Ovary (tissue), 10 donors: ENCODE measurements around the gene DAB2IP. TPM values are rescaled to one million over a fixed set of nuclear protein-coding genes. Genes with fewer than 3 reads are reported as not detected.

Experiments used
- DNase-seq, 5 donors: peaks; one replicate each; pipeline ENCODE4 v3.0.0-alpha.2; 2019 to 2020
- H3K27ac ChIP-seq, 2 donors: fragments of 200-600 bp; one replicate each; pipeline versions ENCODE4 v1.5.1 to v1.8.0; 2019 to 2022
- H3K27me3 ChIP-seq: fragments of 200-600 bp; one replicate; pipeline ENCODE4 v1.8.0; 2022
- H3K36me3 ChIP-seq: fragments of 200-600 bp; sonication (generic); one replicate; pipeline ENCODE4 v1.5.1; 2019
- H3K4me1 ChIP-seq: one replicate; pipeline ENCODE4 v1.8.1; 2013; ENCODE audit warnings: mild to moderate bottlenecking, moderate library complexity; ENCODE audit not compliant: insufficient read depth
- H3K4me3 ChIP-seq: fragments of 200-600 bp; sonication (generic); one replicate; pipeline ENCODE4 v1.5.1; 2017
- H3K9me3 ChIP-seq, 2 donors: fragments of 200-600 bp in 1 of 2; sonication (generic) in 1 of 2; one replicate each; pipeline versions ENCODE4 v1.5.1 to v1.8.1; 2013 to 2019; ENCODE audit warnings: mild to moderate bottlenecking in 1 of 2, moderate library complexity in 1 of 2
- CTCF ChIP-seq, 3 donors: fragments of 450-650 bp in 2 of 3; fragments of 200-600 bp in 1 of 3; IDR thresholded peaks; one replicate each; pipeline versions ENCODE4 v1.5.1 to v1.8.0; 2016 to 2022; ENCODE audit warnings: antibody characterized with exemption in 3 of 3, mild to moderate bottlenecking in 1 of 3
- EP300 ChIP-seq: sonication (generic); formaldehyde crosslinking; IDR thresholded peaks from one replicate; pipeline ENCODE4 v1.6.1; 2017; ENCODE audit warnings: antibody characterized with exemption
- POLR2A ChIP-seq: fragments of 450-650 bp; IDR thresholded peaks from one replicate; pipeline ENCODE4 v1.6.1; 2017; ENCODE audit warnings: antibody characterized with exemption, mild to moderate bottlenecking, moderate library complexity
- WGBS, 3 donors: extraction: QIAGEN DNeasy Blood & Tissue Kit in 1 of 3; methylation state at CpG; one replicate each; pipeline versions ENCODE4 v1.1.5 to v1.1.7; 2013 to 2017; 5-methylcytosine and 5-hydroxymethylcytosine counted together
- intact Hi-C, 4 donors: fragments of 100-400 bp; cut with DNase I; formaldehyde crosslinking; loops; one replicate each; pipeline versions ENCODE4 v1.11.0 to v1.15.1; 2022 to 2023
- long read RNA-seq, 3 donors: library from polyadenylated mRNA in 2 of 3; unstranded in 2 of 3; transcript quantifications; one replicate each; pipeline ENCODE4 v2.0.0 and lab custom pipeline, GENCODE V29; 2021 to 2026
- polyA plus RNA-seq, 2 donors: library from polyadenylated mRNA; stranded (reverse); fragments of 200-250 nt in 1 of 2; fragments of 350-450 nt in 1 of 2; fragmentation: Illumina TruSeq in 1 of 2; extraction: RNeasy Lipid Tissue Mini Kit (QIAGEN cat#74804) in 1 of 2; gene quantifications; one replicate each; pipeline ENCODE4 v1.2.3, GENCODE V29; 2013 to 2014
- total RNA-seq, 7 donors: library from RNA; depleted of rRNA in 2 of 7; stranded (reverse); fragments of >200 nt in 2 of 7; fragmentation: NEBNext Ultra II Directional in 3 of 7; extraction: Animal tissue kit (Norgen Biotek cat#: 25700) in 3 of 7; gene quantifications; one replicate each; pipeline versions ENCODE4 v1.1.0 to v1.2.4, GENCODE V29; 2016 to 2023
- donor health status: DM: no; HTN: no; CAD: no; lungs with moderate emphysema.
- donor health status: DM: no; HTN: no; CAD: no.
- donor health status: Bipolar disorder and iron deficiency.
- donor health status: DM: yes; HTN: yes; CAD: no.
- donor health status: DM: no; HTN: no; CAD: no.
- donor health status: DM: yes; HTN: yes; CAD: no.

The DAB2IP gene
- total RNA-seq (10 to 100 TPM; 24.3 to 95.0 (median 78.7) TPM), polyA plus RNA-seq (10 to 100 TPM in 1 of 2 donors, 1 to 10 TPM in 1; 9.3 to 29.3 TPM)
- long read RNA-seq, donor 1, partial matches to known transcripts = 95 of 101 reads
- long read RNA-seq, donor 1, other reads (novel, unspliced or antisense) = 6 of 101 reads
- long read RNA-seq, donor 2, full-length matches to known transcripts = 1 of 17 reads
- long read RNA-seq, donor 2, partial matches to known transcripts = 16 of 17 reads
- long read RNA-seq, donor 2, other reads (novel, unspliced or antisense) = 0 of 17 reads
- long read RNA-seq, donor 3, partial matches to known transcripts = 108 of 115 reads
- long read RNA-seq, donor 3, other reads (novel, unspliced or antisense) = 7 of 115 reads

- TF ChIP-seq CTCF (IDR thresholded peaks at IDR 0.05) = peak in 1 of 3 donors; percentile 6
- no peak for TF ChIP-seq EP300
- peak; percentile 21 for TF ChIP-seq POLR2A
- peak; percentile 77 to 84 (median 82) for DNase-seq
- 2 to 3% (median 3%) methylated on average over 51 to 79 of the region's 79 CpGs for WGBS, 3 donors
- intact Hi-C loops = no loop called here
- H3K36me3 ChIP-seq = no peaks in the 10 kb centered on the region
- H3K27ac ChIP-seq = peak within 1 kb of the TSS; percentile 30 to 32
- H3K27me3 ChIP-seq = no peaks in the 10 kb centered on the region
- no peaks in the 10 kb centered on the region for H3K9me3 ChIP-seq
- H3K4me1 ChIP-seq = peaks cover 15% of the 10 kb centered on the region
- peak within 1 kb of the TSS; percentile 53 for H3K4me3 ChIP-seq
Measured at GRCh38 chr9:121651295-121652020, at the start of gene DAB2IP. DAB2IP (plus strand) TSS chr9:121651634; CDS start chr9:121651776, 142 bp downstream.

GRCh38 chr9:121603028-121603427 lies 48.4 kb upstream of the DAB2IP start:
- H3K27ac ChIP-seq = no peak overlapping the region
- intact Hi-C loops = loop anchor here in 1 of 4 donors (10.0 kb wide), 1 partner anchor 48 kb away; no protein-coding TSS in a partner anchor
- no peaks in the 10 kb centered on the region for H3K27me3 ChIP-seq
- WGBS, 3 donors = 91 to 94% (median 93%) methylated on average over 7 of the region's 7 CpGs
- no peaks in the 10 kb centered on the region for H3K36me3 ChIP-seq
- H3K4me3 ChIP-seq = no peak overlapping the region
- TF ChIP-seq POLR2A (no peak), EP300 (no peak), CTCF (IDR thresholded peaks at IDR 0.05) (no peak)
- no peak for DNase-seq
- H3K4me1 ChIP-seq = no peaks in the 10 kb centered on the region
- H3K9me3 ChIP-seq = no peaks in the 10 kb centered on the region

- no peak overlapping the region for H3K27ac ChIP-seq
- no peak for DNase-seq
- H3K4me3 ChIP-seq = no peak overlapping the region
- WGBS, 3 donors = 50 to 61% (median 58%) methylated on average over 4 of the region's 4 CpGs
- no peaks in the 10 kb centered on the region for H3K36me3 ChIP-seq
- H3K9me3 ChIP-seq = no peaks in the 10 kb centered on the region
- TF ChIP-seq EP300 = no peak
- TF ChIP-seq CTCF (IDR thresholded peaks at IDR 0.05) = no peak
- TF ChIP-seq POLR2A = no peak
- no peaks in the 10 kb centered on the region for H3K27me3 ChIP-seq
- H3K4me1 ChIP-seq = no peaks in the 10 kb centered on the region
- intact Hi-C loops = loop anchor here in 1 of 4 donors (10.0 kb wide), 1 partner anchor 49 kb away; no protein-coding TSS in a partner anchor
Measured at GRCh38 chr9:121604242-121604641, 47.2 kb upstream of the DAB2IP start.

GRCh38 chr9:121604654-121605053 lies 46.8 kb upstream of the DAB2IP start:
- H3K36me3 ChIP-seq = no peaks in the 10 kb centered on the region
- TF ChIP-seq POLR2A (no peak), EP300 (no peak), CTCF (IDR thresholded peaks at IDR 0.05) (no peak)
- H3K27me3 ChIP-seq = no peaks in the 10 kb centered on the region
- H3K4me1 ChIP-seq = no peaks in the 10 kb centered on the region
- H3K4me3 ChIP-seq = no peak overlapping the region
- no peaks in the 10 kb centered on the region for H3K9me3 ChIP-seq
- WGBS, 3 donors = 90 to 92% (median 90%) methylated on average over 8 of the region's 8 CpGs
- no peak for DNase-seq
- no peak overlapping the region for H3K27ac ChIP-seq
- intact Hi-C loops = loop anchor here in 1 of 4 donors (10.0 kb wide), 1 partner anchor 50 kb away; no protein-coding TSS in a partner anchor
